Measurements from ENCODE around the gene CACNG4.

Gene CACNG4

DNA sequence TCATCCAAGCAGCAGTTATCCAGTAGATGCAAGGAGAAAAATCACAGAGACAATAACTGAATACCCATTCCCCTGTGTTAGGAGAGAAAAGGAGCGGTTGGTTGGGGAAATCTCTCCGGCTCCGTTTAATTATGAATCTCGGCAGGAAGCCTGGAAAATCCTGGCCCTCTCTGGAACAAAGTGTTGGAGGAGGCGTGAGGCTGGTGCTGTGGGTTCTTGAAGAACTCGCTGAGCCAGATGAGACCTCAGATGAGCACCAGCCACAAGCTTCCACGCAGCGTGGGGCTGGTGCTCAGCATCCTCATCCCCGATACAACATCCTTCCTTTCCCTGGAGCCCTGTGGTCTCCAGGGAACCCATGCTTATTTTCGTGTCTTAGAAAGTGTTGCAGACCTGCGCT lies 39.7 kb downstream of the CACNG4 start:
- no peak for ATAC-seq
- H3K27me3 Mint-ChIP-seq: peaks cover 27% of the 10 kb centered on the region
- H3K27ac Mint-ChIP-seq: no peak overlapping the region
- H3K4me3 Mint-ChIP-seq: no peak overlapping the region
- peaks cover 18% of the 10 kb centered on the region for H3K9me3 Mint-ChIP-seq
- H3K36me3 Mint-ChIP-seq: no peaks in the 10 kb centered on the region
- H3K4me1 Mint-ChIP-seq: no peaks in the 10 kb centered on the region

DNA sequence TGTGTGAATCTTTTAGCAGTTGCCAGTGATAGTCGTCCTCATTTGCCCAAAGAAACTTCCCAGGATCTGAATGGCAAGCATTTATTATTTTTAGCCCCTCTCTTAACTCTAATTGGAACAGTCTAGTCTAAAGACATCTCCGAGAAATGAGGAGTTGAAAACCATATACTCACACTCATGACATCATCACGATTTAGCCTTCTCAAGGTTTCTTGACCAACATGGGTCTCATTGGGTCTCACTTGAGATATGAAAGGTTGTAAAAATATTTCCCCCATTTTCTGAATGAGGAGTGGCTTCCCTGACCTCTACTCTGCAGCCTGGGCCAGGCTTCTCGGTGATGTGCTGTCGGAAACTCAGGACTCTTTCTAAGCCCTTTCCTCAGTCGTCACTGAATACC lies 42.8 kb downstream of the CACNG4 start:
- no peak overlapping the region for H3K27ac Mint-ChIP-seq

DNA sequence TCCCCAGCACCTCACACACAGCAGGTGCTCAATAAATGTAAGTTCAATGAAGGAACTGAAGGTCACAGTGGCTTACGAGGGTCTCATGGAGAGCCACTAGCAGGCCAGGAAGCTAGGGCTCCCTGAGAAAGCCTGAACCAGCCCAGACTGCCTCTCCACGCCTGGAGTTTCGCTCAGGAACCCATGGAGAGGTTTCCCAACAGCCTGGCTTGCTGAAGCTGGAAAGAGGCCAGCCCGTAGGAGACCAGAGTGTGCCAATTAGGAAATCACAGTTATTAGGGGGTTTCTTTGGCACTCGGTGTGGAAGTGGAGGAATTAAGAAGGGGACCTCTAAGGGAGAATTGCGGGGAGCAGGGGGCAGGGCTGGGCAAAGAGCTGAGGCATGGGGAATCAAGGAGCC lies 43.6 kb downstream of the CACNG4 start:
- ATAC-seq: no peak
- no peak overlapping the region for H3K4me3 Mint-ChIP-seq
- H3K9me3 Mint-ChIP-seq: peaks cover 13% of the 10 kb centered on the region
- H3K27me3 Mint-ChIP-seq: peaks cover 36% of the 10 kb centered on the region
- no peaks in the 10 kb centered on the region for H3K36me3 Mint-ChIP-seq
- no peak overlapping the region for H3K27ac Mint-ChIP-seq
- H3K4me1 Mint-ChIP-seq: no peaks in the 10 kb centered on the region

More for the DNA sequence above, 42.8 kb downstream of the CACNG4 start:
- no peaks in the 10 kb centered on the region for H3K4me1 Mint-ChIP-seq
- H3K9me3 Mint-ChIP-seq: peaks cover 13% of the 10 kb centered on the region
- H3K36me3 Mint-ChIP-seq: no peaks in the 10 kb centered on the region
- peaks cover 32% of the 10 kb centered on the region for H3K27me3 Mint-ChIP-seq
- no peak overlapping the region for H3K4me3 Mint-ChIP-seq
- ATAC-seq: no peak

DNA sequence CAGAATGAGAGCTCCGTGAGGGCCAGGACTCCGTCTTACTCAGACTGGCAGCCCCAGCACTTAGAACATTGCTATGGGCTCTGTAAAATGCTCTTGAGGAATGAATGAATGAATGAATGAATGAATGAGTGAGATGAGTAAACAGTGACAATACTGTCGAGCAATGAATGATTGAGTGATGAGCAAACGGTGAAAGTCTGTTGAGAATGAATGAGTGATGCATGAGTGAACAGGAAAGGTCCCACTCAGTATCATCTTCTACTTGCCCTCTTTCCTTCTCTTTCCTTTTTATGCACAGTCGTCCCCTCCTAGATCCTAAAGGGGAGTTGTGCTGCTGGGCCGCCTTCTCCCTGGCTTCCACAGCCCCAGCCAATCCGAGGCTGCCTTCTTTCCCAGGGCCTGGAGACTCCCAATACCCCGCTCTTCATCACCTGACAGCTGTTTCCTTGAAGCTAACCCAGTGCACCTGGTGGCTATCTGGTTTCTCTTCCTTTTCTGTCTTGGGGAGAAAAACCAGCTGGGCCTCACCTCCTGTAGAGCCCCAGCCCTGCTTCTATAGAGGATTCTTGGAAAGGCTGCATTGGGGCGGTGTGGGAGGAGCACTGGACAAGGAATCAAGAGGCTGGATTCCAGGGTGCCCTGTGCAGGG lies 47.1 kb downstream of the CACNG4 start:
- Mint-ChIP-seq H3K4me3 (no peak overlapping the region), H3K9me3 (peaks cover 13% of the 10 kb centered on the region), H3K36me3 (no peaks in the 10 kb centered on the region), H3K27me3 (peaks cover 27% of the 10 kb centered on the region), H3K27ac (no peak overlapping the region), H3K4me1 (no peaks in the 10 kb centered on the region)
- no peak for ATAC-seq

DNA sequence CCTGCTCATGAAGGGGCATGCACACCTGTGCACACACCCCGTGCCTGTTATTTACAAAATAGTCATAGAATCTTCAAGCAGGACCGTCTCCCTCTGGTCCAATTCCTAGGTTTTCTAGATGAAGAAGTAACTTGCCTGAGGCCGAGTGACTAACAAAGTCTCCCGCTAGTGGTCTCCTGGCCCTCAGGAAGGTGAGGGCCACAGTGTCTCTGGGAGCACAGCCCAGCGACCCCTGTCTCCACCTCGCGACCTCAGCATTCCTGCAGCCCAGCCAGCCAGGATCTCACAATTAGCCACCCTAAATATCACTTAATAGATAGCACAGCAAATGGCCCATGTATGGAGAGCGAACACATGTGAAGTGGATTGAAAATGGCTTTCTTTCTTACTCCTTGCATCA lies 49.4 kb downstream of the CACNG4 start:
- Mint-ChIP-seq H3K27me3 (peaks cover 18% of the 10 kb centered on the region), H3K4me1 (no peaks in the 10 kb centered on the region), H3K4me3 (no peak overlapping the region), H3K9me3 (peaks cover 8% of the 10 kb centered on the region), H3K27ac (no peak overlapping the region), H3K36me3 (no peaks in the 10 kb centered on the region)
- no peak for ATAC-seq

DNA sequence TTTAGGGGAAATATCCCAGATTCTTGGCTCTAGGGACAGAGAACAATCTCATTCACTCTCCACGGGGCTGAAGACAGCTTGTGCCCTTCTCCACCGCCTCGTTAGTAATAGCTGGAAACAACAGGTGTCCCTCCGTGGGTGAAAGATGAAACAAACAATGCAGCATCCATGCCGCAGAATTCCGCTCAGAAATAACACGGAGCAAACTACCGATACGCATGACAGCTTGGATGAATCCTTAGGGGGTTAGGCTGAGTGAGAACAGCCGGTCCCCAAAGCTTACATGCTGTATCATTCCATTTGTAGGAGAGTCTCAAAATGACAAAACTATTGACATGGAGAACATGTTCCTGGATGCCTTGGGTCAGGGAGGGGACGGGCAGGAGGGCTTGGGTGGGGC lies 50.5 kb downstream of the CACNG4 start:
- no peak overlapping the region for H3K4me3 Mint-ChIP-seq
- peaks cover 2% of the 10 kb centered on the region for H3K9me3 Mint-ChIP-seq
- ATAC-seq: no peak
- peaks cover 18% of the 10 kb centered on the region for H3K27me3 Mint-ChIP-seq
- no peak overlapping the region for H3K27ac Mint-ChIP-seq
- no peaks in the 10 kb centered on the region for H3K36me3 Mint-ChIP-seq
- H3K4me1 Mint-ChIP-seq: no peaks in the 10 kb centered on the region

DNA sequence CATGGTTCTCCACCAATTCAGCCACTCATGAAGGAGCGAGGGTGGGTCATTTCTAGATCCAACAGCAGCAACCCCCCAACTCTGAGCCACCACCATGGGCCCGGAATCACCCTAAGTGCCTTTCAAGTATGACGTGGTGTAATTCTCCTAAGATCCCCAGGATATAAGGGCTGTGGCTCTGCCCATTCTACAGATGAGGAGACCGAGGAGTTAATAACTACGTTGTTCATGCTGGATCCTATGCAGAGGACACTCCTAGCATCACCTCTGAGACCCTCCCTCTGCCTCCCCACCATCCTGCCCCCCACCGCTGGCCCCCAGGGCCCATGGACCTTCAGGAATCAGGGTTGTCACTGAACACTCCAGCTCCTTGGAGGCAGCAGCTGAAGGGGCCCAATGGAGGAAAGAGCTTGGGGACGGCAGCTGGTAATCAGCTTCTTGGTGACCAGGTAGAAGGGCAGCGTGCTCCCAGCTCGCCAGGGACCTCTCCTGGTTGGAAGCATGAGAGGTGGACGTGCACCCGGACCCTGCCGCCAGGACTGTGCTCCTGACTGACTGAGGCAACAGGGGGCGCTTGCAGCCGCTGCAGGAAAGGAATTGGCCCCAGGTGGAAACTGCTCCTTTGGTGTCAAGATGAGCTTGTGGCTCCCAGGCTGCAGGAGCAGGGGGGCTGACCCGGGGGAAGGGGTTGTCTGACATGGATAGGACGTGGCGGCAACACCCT lies 51.7 kb downstream of the CACNG4 start:
- no peaks in the 10 kb centered on the region for H3K4me1 Mint-ChIP-seq

DNA sequence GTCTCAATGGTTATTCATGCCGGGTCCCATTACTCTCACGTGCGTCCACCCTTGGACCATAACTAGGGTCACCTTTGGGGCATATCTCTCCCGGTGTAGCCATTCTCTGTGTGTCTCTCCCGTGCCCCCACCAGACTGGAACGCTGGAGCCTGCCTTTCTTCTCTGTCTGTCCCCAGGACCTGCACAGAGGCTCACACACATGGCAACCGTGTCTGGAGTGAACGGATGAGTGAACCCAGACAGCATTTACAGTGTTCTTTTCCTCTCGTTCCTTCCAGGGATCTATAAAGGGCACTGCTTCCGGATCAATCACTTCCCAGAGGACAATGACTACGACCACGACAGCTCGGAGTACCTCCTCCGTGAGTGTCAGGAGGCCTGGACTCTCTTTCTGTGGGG lies 53.4 kb downstream of the CACNG4 start:
- Mint-ChIP-seq H3K9me3 (no peaks in the 10 kb centered on the region), H3K27me3 (peaks cover 9% of the 10 kb centered on the region), H3K4me1 (no peaks in the 10 kb centered on the region), H3K27ac (no peak overlapping the region), H3K36me3 (no peaks in the 10 kb centered on the region), H3K4me3 (no peak overlapping the region)
- no peak for ATAC-seq

More for the DNA sequence above, 51.7 kb downstream of the CACNG4 start:
- no peak for ATAC-seq
- Mint-ChIP-seq H3K27me3 (peaks cover 18% of the 10 kb centered on the region), H3K27ac (no peak overlapping the region), H3K9me3 (no peaks in the 10 kb centered on the region), H3K4me3 (no peak overlapping the region), H3K36me3 (no peaks in the 10 kb centered on the region)

DNA sequence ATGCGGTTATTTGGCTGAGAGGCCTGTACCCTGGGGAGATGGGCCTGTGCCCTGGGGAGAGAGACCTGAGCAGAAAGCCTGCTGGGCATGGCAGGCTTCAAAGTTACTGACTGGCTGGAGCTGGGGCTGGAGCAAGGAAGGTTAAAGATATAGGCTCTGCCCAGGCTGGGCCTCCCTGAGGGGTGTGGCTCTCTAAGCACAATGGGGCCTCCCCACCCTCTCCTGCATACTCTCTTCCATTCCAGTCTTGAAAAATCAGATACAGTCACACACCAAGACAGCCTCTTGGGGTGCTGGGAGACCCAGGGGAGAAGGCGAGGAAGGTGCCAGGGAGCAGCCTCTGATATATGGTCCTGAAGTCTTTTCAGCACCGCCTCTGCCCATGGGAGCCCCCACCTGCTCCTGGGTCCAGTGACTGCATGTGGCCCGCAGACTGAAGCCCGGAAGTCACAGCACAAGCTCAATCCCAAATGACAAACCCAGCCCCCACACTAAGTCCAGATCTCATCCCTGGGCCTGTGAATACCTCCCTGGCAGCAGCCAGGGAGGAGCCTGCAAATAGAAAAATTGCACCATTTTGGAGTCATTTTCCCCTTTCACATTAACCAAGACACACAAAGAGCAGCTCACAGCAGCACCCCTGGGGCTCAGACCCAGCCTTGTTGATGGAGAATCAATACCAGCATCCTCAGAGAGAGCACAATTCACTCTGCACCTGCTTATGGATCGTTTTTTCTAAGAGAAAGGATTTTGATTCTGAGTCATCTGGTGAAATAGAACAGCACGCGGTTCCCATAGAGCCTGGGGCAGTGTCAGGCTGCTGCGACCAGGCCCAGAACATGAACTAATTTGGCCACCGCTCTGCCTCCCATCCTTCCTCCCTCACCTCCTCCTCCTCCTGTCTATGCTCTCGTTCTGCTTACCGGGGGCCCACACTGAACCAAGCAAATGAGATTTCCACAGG lies 54.2 kb downstream of the CACNG4 start:
- Mint-ChIP-seq H3K27ac (no peak overlapping the region), H3K9me3 (no peaks in the 10 kb centered on the region), H3K4me3 (no peak overlapping the region), H3K36me3 (no peaks in the 10 kb centered on the region), H3K4me1 (no peaks in the 10 kb centered on the region), H3K27me3 (peaks cover 7% of the 10 kb centered on the region)
- ATAC-seq: no peak

DNA sequence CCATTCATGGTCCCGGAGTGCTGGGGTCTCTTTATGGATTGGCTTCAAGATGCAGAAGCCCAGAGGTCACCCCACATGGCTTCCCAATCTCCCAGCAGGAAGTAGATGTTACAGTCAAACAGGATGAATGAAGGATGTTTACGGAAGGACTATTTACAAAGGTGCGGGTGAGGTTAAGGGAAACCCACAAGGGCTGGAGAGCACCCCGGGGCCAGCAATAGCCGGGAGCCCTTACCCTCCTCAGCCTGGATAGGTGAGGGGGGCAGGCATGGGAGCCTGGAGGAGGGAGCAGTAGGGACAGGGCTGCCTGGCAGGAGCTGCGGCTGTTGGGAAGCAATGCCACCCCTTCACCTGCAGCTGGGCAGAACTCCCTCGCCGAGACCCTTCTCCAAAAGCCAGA lies 55.3 kb downstream of the CACNG4 start:
- H3K36me3 Mint-ChIP-seq: no peaks in the 10 kb centered on the region
- no peaks in the 10 kb centered on the region for H3K27me3 Mint-ChIP-seq
- no peaks in the 10 kb centered on the region for H3K9me3 Mint-ChIP-seq
- no peaks in the 10 kb centered on the region for H3K4me1 Mint-ChIP-seq
- no peak overlapping the region for H3K27ac Mint-ChIP-seq
- no peak overlapping the region for H3K4me3 Mint-ChIP-seq
- ATAC-seq: no peak

DNA sequence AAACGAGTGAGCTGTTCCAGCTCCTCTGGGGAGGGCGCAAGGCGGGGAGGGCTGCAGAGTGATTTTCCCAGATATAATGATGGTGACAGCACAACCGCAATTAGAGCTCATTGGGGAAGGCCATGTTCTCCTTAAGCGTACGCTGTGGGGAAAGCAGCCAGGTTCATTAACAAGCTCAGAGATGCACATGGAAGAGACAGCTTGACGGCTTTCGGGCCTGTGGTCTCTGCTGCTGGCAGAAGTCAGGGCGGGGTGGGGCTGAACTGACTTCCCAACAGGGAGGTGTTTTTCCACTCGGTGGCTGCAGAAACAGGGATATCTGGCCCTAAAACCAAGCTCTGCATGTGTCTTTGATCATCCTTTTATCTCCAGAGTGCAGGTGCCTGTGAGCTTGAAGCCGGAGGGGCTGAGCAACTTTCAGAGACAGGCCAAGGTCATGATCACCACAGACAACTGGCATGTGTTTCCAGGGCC lies 55.8 kb downstream of the CACNG4 start:
- Mint-ChIP-seq H3K4me1 (no peaks in the 10 kb centered on the region), H3K36me3 (no peaks in the 10 kb centered on the region)

DNA sequence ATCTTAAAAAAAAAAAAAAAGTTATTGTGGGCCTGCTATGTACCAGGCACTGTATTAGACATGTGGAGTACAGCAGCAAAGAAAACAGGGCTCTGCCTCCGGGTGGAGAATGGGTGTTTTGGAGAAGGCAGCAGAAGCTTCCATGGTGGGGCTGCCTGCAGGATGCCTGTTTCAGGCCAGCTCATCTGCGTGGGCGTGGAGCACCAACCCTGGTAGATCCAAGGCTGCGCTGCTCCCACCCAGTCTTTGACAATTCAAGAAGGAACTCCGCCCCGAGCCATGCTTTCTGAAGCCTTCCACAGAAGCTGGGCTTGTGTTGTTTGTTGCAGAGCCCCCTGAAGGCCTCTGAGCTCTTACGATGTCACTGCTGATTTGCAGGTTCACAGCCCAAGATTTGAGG lies 56.7 kb downstream of the CACNG4 start:
- no peak overlapping the region for H3K27ac Mint-ChIP-seq

More for the DNA sequence above, 55.8 kb downstream of the CACNG4 start:
- Mint-ChIP-seq H3K27ac (no peak overlapping the region), H3K4me3 (no peak overlapping the region), H3K27me3 (no peaks in the 10 kb centered on the region), H3K9me3 (no peaks in the 10 kb centered on the region)
- ATAC-seq: no peak

DNA sequence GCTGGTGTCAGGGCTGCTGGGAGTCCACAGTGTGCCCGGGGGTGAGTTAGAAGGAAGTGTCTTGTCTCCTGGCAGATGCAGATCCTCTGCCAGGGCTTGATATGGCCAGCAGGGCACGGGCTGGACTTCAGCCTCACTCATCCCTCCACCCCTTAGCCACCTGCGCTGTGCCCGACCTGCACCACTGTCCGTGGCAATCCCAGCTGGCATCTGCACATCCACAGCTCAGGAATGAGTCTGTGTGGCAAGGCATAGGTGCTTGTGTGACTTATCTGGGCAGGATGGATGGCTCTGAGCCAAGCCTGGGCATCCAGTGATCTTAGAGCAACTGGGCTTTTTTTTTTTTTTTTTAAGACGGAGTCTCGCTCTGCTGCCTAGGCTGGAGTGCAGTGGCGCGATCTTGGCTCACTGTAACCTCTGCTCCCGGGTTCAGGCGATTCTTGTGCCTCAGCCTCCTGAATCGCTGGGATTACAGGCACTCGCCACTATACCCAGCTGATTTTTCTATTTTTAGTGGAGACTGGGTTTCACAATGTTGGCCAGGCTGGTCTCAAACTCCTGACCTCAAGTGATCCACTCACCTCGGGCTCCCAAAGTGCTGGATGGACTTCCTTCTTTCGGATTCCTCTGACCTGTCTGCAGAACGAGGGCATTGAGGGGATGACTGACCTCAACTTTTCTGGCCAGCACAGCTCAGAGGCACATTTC lies 57.4 kb downstream of the CACNG4 start:
- H3K9me3 Mint-ChIP-seq: no peaks in the 10 kb centered on the region
- no peaks in the 10 kb centered on the region for H3K36me3 Mint-ChIP-seq
- H3K27me3 Mint-ChIP-seq: no peaks in the 10 kb centered on the region
- H3K4me1 Mint-ChIP-seq: no peaks in the 10 kb centered on the region
- no peak for ATAC-seq
- no peak overlapping the region for H3K4me3 Mint-ChIP-seq
- no peak overlapping the region for H3K27ac Mint-ChIP-seq

More for the DNA sequence above, 56.7 kb downstream of the CACNG4 start:
- H3K27me3 Mint-ChIP-seq: no peaks in the 10 kb centered on the region
- no peak overlapping the region for H3K4me3 Mint-ChIP-seq
- H3K36me3 Mint-ChIP-seq: no peaks in the 10 kb centered on the region
- H3K4me1 Mint-ChIP-seq: no peaks in the 10 kb centered on the region
- no peaks in the 10 kb centered on the region for H3K9me3 Mint-ChIP-seq
- ATAC-seq: no peak

DNA sequence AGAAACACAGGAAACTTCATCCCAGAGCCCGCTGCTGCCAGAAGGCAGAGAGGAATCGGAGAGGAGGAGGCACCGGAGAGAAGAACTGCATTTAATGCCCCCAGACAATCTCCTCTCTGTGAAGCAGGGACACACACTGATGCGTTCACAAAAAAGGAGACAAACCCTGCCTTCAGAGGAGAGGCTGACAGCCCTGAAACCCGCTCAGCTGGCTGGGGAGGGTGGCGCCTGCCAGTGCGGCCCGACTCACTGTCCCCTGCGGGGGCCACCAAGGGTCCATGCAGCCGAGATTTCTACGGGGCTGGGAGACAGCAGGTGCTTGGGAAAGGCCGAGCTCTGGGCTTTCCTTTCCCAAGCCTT lies 57.9 kb downstream of the CACNG4 start:
- H3K27me3 Mint-ChIP-seq: no peaks in the 10 kb centered on the region
- H3K4me1 Mint-ChIP-seq: no peaks in the 10 kb centered on the region
- ATAC-seq: no peak
- no peak overlapping the region for H3K27ac Mint-ChIP-seq
- H3K9me3 Mint-ChIP-seq: no peaks in the 10 kb centered on the region
- no peak overlapping the region for H3K4me3 Mint-ChIP-seq
- H3K36me3 Mint-ChIP-seq: no peaks in the 10 kb centered on the region

DNA sequence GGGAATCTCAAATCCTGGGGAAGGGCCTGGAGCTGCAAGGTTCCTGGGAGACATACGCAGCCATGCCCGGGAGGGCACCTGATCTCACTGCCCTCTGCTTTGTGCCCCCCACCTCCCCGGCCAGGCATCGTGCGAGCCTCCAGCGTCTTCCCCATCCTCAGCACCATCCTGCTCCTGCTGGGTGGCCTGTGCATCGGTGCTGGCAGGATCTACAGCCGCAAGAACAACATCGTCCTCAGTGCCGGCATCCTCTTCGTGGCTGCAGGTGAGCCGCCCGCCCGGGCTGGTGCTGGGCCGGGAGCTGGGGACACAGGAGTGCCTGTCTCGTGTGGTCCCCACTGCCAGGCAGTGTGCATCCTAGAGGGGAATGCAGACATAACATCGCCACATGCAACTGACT lies 60.2 kb downstream of the CACNG4 start:
- Mint-ChIP-seq H3K4me3 (no peak overlapping the region), H3K36me3 (no peaks in the 10 kb centered on the region), H3K9me3 (no peaks in the 10 kb centered on the region), H3K27me3 (no peaks in the 10 kb centered on the region), H3K4me1 (no peaks in the 10 kb centered on the region), H3K27ac (no peak overlapping the region)
- no peak for ATAC-seq
